GM10266 (cell line): ENCODE data around the gene KHDC1L.

Source experiments
- DNase-seq: peaks from one replicate; pipeline ENCODE4 v3.0.0; 2012; ENCODE audit errors: extremely low spot score
- TF ChIP-seq, protein P1 (sequence below): IDR thresholded peaks from 2 replicates; pipeline ENCODE4 v1.5.1; 2012; ENCODE audit warnings: mild to moderate bottlenecking, low read depth; ENCODE audit not compliant: control insufficient read depth, insufficient read depth; ENCODE audit errors: missing control alignments

KHDC1L gene

DNA sequence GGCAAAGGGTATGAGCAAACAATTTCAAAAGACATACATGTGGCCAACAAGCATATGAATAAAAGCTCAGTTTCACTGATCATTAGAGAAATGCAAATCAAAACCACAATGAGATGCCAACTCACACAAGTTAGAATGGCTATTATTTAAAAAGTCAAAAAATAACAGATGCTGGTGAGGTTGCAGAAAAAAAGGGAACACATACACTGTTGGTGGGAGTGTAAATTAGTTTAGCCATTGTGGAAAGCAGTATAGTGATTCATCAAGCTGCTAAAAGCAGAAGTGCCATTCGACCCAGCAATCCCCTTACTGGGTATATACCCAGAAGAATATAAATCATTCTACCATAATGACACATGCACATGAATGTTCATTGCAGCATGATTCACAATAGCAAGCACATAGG lies 6.7 kb upstream of the KHDC1L start:
- DNase-seq, result no peak
- TF ChIP-seq, protein P1, sequence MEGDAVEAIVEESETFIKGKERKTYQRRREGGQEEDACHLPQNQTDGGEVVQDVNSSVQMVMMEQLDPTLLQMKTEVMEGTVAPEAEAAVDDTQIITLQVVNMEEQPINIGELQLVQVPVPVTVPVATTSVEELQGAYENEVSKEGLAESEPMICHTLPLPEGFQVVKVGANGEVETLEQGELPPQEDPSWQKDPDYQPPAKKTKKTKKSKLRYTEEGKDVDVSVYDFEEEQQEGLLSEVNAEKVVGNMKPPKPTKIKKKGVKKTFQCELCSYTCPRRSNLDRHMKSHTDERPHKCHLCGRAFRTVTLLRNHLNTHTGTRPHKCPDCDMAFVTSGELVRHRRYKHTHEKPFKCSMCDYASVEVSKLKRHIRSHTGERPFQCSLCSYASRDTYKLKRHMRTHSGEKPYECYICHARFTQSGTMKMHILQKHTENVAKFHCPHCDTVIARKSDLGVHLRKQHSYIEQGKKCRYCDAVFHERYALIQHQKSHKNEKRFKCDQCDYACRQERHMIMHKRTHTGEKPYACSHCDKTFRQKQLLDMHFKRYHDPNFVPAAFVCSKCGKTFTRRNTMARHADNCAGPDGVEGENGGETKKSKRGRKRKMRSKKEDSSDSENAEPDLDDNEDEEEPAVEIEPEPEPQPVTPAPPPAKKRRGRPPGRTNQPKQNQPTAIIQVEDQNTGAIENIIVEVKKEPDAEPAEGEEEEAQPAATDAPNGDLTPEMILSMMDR, result no peak

DNA sequence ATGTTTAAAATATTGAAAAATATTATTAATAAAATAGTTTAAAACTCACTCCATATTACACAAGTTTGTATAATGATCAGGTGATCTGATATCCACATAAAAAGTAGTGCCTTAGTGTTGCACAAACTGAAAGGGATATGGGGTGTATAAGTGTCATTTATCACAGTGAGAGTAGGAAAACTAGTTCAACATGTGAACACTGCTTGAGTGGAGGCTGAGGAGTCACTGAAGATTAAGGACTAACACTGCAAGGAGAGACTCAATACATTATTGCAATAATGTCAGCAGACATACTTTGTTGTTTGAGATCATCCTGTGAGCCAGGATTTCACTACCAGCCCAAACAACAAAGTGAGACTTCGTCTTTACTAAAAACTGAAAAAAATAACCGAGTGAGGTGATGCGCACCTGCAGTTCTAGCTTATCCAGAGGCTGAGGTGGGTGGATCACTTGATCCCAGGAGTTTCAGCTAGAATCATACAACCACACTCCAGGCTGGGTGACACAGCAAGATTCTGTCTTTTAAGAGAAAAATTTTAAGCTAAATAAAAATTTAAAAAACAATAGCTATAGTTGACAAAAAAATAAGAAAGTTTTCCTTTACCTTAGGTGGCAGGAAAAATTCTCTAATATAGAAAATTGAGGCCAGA lies 2.4 kb upstream of the KHDC1L start:
- TF ChIP-seq, protein P1, result no peak
- no peak for DNase-seq

DNA sequence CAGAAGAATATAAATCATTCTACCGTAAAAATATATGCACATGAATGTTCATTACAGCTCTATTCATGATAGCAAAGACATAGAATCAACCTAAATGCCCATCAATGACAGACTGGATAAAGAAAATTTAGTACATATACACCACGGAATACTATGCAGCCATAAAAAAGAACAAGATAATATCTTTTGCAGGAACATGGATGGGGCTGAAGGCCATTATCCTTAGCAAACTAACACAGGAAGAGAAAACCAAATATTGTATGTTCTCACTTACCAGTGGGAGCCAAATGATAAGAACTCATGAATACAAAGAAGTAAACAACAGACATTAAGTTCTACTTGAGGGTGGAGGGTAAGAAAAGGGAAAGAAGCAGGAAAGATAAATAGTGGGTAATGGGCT lies 8.4 kb downstream of the KHDC1L start:
- TF ChIP-seq, protein P1, result no peak

DNA sequence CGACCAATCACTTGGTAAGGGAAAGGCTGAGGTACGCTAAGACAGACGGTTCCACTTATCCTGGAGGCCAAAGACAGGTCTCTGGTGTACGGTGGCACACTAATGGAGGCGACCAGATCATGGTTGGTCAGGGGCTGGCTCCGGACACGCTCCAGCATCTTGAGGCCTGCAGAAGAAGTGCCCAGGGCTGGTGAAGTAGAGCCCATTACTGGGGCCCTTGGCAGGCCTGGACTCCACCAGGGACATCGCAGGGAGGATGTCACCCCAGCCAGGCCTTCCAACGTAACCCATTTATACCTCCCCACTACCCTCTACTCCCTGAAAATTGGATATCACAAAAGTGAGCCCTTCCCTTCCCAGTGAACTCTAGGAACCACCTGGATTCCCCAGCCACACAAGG lies 16.2 kb downstream of the KHDC1L start:
- DNase-seq, result no peak
- TF ChIP-seq, protein P1, result no peak

More for the DNA sequence above, 8.4 kb downstream of the KHDC1L start:
- DNase-seq, result no peak

DNA sequence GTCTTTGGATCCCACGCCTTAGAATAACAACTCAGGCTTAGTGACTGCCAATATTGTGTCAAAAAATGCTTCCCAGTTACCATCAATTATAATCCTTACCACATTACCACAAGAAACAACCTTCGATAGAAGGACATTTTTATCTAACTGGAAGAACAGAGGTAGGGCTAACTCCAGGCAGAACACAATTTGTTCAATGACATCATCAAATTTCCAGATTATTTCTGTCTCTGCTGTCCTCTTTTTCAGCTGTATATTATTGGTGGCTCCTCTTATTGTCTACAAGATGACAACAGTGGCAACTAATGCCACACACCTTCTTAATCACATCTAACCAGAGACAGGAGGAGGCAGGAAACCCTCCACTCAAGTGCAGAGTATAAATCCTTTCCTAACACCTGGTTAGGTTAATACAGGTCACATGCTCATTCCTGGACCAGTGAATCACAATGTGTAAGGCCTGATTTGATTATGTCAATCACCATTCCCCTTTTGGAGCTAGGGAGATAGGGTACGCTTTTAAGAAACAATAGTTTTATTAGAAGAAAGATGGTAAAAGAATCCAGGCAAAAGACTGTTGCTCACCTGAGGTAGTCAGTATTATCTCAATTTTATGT lies 18.0 kb downstream of the KHDC1L start:
- TF ChIP-seq, protein P1, result no peak
- DNase-seq, result no peak

DNA sequence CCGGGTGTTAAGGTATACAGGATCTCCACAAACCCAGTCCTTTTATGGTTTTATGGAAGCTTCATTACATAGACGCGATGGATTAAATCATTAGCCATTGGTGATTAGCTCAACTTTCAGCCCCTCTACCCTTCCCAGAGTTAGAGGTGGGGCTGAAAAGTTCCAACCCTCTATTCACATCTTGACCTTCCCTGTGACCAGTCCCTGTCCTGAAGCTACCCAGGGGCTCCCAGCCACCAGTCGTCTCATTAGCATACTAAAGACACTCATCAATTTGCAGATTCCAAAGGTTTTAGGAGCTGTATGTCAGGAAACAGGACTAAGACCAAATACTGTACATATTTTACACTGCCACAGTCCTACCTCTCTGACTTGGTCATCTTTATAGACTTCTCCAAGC lies 21.0 kb downstream of the KHDC1L start:
- TF ChIP-seq, protein P1, result no peak
- no peak for DNase-seq

DNA sequence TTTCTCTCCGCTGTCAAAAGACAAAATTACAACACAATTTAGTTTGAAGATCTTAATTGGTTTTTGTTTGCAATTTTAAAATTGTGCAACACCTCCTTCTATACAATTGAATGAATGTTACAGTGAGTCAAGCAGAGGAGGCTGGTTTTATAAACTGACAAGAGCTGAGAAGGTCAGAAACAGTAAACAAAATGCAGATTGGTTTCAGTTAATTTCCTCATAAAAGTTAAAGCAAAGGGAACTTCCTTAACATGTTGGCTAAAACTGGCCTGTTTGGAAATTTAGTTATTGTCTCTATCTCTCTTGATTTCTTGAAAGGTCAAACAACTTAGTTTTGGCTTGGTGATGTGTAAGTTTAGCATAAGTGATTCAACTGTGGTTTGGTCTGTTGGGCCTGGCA lies 22.2 kb downstream of the KHDC1L start:
- no peak for DNase-seq

More for the DNA sequence above, 22.2 kb downstream of the KHDC1L start:
- TF ChIP-seq, protein P1, result no peak
